ENCODE data around the gene KCNT2.

Gene KCNT2

DNA sequence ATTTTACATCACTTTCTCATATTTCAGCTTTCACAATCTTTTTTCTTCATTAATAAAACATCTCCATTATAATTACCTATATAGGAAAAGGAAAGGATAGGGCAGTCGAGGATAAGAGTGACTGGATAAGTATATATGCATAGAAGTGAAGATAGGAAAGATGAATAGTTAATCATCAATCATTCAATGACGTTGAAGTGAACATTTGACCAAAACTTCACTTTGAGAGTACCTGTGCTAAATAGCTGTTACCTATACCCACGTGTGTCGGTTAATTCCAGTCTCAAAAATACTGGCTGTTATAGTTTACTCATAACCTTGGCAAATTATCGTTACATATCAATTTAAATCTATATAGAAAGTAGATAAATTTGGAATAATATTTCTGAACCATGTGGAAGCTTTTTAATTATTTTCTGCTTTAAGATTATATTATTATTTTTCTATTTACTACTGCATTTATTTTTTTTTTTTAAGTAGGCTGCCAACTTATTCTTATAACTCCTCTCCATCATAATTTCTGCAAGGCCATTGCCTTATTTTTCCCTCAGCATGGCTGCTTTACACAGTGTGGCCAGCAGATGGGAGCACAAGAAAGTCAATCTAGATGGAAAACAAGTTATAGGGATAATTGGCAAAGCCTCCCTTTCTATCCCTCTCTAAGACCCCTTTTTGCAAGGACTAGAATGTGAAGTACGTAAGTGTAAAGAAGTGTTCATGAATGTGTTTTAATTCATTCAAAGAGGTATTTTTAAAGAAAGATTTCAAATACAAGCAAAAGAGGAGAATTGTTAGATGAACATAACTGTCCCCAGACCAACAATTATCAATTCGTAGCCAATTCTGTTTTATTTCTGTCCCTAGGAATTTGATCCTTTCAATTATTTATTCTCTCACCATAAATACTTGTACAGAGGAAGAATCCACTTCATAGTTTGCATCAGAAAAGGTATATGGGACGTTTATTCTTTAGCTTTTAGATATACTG, 290.4 kb downstream of the KCNT2 start:
- no peaks in the 10 kb centered on the region for H4K20me1 ChIP-seq (ENCODE audit: control insufficient read depth, insufficient read depth, low read depth, low read length)

GRCh38 chr1:196312739-196313138, 295.5 kb downstream of the KCNT2 start:
- no peaks in the 10 kb centered on the region for H3K9me2 ChIP-seq (replicated peaks; ENCODE audit: control insufficient read depth, low read length)
- no peaks in the 10 kb centered on the region for H3K27me3 ChIP-seq (ENCODE audit: control insufficient read depth, low read length)
- H3K4me1 ChIP-seq (ENCODE audit: control insufficient read depth, low read length): peaks cover 28% of the 10 kb centered on the region
- no peaks in the 10 kb centered on the region for H3F3A ChIP-seq (ENCODE audit: control insufficient read depth, insufficient read depth)
- TF ChIP-seq EZH2phosphoT487 (IDR thresholded peaks at IDR 0.05; ENCODE audit: borderline replicate concordance, low read length): no peak
- TF ChIP-seq CTCF (IDR thresholded peaks at IDR 0.05; ENCODE audit: low read depth, low read length, poor library complexity, severe bottlenecking): no peak
- H3K4me2 ChIP-seq (ENCODE audit: low read length): no peak overlapping the region
- H4K20me1 ChIP-seq (ENCODE audit: control insufficient read depth, insufficient read depth, low read depth, low read length): no peaks in the 10 kb centered on the region
- H3K9me3 ChIP-seq (ENCODE audit: control insufficient read depth, insufficient read depth, low read length): no peaks in the 10 kb centered on the region
- no peak overlapping the region for H3K27ac ChIP-seq (ENCODE audit: low read depth, low read length)
- no peak overlapping the region for H3K4me3 ChIP-seq (ENCODE audit: low read length)
- no peaks in the 10 kb centered on the region for H3K79me2 ChIP-seq (ENCODE audit: control insufficient read depth, low read length)
- H3K36me3 ChIP-seq (ENCODE audit: control insufficient read depth, low read length): no peaks in the 10 kb centered on the region

More for the DNA sequence above, 290.4 kb downstream of the KCNT2 start:
- Histone ChIP-seq H3K79me2 (ENCODE audit: control insufficient read depth, low read length) (no peaks in the 10 kb centered on the region), H3K4me1 (ENCODE audit: control insufficient read depth, low read length) (peaks cover 28% of the 10 kb centered on the region), H3K36me3 (ENCODE audit: control insufficient read depth, low read length) (no peaks in the 10 kb centered on the region), H3K27me3 (ENCODE audit: control insufficient read depth, low read length) (no peaks in the 10 kb centered on the region), H3K9me2 (replicated peaks; ENCODE audit: control insufficient read depth, low read length) (no peaks in the 10 kb centered on the region), H3K4me3 (ENCODE audit: low read length) (no peak overlapping the region), H3F3A (ENCODE audit: control insufficient read depth, insufficient read depth) (no peaks in the 10 kb centered on the region), H3K4me2 (ENCODE audit: low read length) (no peak overlapping the region), H3K9me3 (ENCODE audit: control insufficient read depth, insufficient read depth, low read length) (no peaks in the 10 kb centered on the region), H3K27ac (ENCODE audit: low read depth, low read length) (no peak overlapping the region)
- TF ChIP-seq EZH2phosphoT487 (IDR thresholded peaks at IDR 0.05; ENCODE audit: borderline replicate concordance, low read length) (no peak), CTCF (IDR thresholded peaks at IDR 0.05; ENCODE audit: low read depth, low read length, poor library complexity, severe bottlenecking) (peak; percentile 62)

DNA sequence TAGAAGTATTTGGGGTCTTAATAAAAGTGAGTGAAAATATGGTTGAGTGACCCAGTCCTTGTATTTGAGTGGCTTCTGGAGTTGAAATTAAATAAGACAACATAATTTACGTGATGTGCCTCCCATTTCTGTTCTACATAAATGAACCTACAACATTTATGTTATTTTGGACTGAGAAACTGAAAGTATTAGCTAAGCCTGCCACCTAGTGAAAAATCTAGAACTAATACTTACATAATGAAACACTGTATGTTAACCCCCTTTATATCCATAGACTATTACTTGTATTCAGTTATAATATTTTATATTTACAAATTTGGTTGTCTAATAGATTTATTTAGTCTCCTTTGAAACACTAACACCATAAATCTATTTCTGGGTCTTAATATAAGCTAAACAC, 298.9 kb downstream of the KCNT2 start:
- H4K20me1 ChIP-seq (ENCODE audit: control insufficient read depth, insufficient read depth, low read depth, low read length): no peaks in the 10 kb centered on the region
- no peaks in the 10 kb centered on the region for H3F3A ChIP-seq (ENCODE audit: control insufficient read depth, insufficient read depth)
- H3K4me3 ChIP-seq (ENCODE audit: low read length): no peak overlapping the region
- TF ChIP-seq CTCF (IDR thresholded peaks at IDR 0.05; ENCODE audit: low read depth, low read length, poor library complexity, severe bottlenecking) (peak; percentile 40), EZH2phosphoT487 (IDR thresholded peaks at IDR 0.05; ENCODE audit: borderline replicate concordance, low read length) (no peak)
- no peak overlapping the region for H3K27ac ChIP-seq (ENCODE audit: low read depth, low read length)
- no peaks in the 10 kb centered on the region for H3K9me2 ChIP-seq (replicated peaks; ENCODE audit: control insufficient read depth, low read length)
- no peak overlapping the region for H3K4me2 ChIP-seq (ENCODE audit: low read length)
- H3K4me1 ChIP-seq (ENCODE audit: control insufficient read depth, low read length): peaks cover 13% of the 10 kb centered on the region
- no peaks in the 10 kb centered on the region for H3K79me2 ChIP-seq (ENCODE audit: control insufficient read depth, low read length)
- H3K27me3 ChIP-seq (ENCODE audit: control insufficient read depth, low read length): no peaks in the 10 kb centered on the region
- no peaks in the 10 kb centered on the region for H3K9me3 ChIP-seq (ENCODE audit: control insufficient read depth, insufficient read depth, low read length)
- no peaks in the 10 kb centered on the region for H3K36me3 ChIP-seq (ENCODE audit: control insufficient read depth, low read length)

All from DOHH2 (cell line).